CD4-positive, alpha-beta T cell treated with Interleukin-21 for 1 hour (primary cell): Measurements from ENCODE around the gene SLAMF7.

Experiments
- DNase-seq: peaks from one replicate; pipeline ENCODE4 v3.0.0-alpha.2; 2020

The SLAMF7 gene

DNA sequence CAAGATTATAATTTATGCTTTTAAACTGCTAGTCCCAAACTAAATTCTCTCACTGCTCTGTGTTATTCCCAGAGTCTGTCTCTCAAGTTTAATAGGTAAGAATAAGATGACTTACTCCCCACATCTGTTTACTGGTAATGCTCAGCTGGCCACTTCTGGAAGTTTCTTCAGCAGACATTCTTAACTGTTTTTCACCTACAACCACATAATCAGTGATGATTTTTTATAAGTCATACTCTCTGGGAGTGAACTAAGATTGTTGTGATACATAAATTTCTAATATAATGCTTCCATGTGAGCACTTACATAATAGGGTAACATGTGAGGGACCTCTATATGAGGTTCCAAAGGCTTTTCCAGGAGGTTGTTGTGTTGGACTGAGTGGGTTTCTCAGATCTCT is 8.7 kb downstream of the SLAMF7 start:
- DNase-seq: no peak

DNA sequence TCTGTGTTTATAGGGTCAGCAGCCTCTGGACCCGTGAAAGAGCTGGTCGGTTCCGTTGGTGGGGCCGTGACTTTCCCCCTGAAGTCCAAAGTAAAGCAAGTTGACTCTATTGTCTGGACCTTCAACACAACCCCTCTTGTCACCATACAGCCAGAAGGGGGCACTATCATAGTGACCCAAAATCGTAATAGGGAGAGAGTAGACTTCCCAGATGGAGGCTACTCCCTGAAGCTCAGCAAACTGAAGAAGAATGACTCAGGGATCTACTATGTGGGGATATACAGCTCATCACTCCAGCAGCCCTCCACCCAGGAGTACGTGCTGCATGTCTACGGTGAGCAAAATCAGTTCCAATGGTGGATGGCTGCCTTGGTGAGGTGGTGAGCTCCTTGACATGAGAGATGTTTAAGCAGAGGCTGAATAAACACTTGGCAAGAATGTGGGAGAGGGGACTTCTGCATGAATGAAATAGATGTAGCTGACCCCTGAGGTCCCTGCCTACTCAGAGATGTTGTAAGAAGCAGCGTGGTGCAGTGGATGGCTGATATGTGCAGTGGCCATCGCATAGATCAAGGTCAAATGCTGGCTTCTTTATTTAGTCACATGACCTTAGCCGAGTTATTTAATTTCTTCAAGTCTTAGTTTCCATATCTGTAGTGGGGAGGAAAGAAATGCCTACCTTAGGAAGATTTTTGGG is 9.3 kb downstream of the SLAMF7 start:
- DNase-seq: no peak

DNA sequence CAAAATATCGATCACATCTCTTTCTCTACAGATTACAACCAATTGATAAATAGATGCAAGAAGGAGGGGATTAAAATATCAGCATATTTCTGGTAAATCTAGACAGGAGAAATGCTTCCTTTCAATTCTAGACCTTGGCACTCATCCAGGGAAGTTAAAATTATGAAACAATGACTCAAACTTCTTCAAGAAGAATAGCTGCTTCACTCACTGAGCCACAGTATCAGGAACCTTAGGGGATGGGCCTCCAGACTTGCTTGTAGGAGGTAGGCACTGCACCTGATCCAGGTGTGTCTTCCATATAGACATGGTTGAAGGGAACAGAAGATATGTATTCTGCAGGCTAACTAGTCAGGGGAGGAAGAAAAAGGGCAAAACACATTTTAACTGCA is 9.8 kb downstream of the SLAMF7 start:
- no peak for DNase-seq

DNA sequence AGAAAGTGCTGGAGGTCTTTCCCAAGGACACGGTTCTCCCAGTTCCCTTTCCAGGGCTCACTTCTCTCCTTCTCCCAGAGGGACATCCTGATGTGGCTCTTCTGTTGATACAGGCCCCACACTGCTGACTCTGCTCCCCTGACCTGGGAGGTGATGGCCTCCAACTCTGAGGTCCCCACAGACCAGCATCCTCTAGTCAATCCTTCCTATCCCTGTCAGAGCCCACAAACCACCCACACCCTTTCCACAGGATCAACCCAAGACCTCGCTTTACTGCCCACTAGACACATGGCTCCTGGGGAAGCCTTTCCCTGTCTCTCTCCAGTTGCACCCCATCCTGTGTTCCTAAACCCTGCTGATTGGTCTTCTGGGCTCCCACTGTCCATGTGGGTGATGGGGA is 11.6 kb downstream of the SLAMF7 start:
- no peak for DNase-seq

DNA sequence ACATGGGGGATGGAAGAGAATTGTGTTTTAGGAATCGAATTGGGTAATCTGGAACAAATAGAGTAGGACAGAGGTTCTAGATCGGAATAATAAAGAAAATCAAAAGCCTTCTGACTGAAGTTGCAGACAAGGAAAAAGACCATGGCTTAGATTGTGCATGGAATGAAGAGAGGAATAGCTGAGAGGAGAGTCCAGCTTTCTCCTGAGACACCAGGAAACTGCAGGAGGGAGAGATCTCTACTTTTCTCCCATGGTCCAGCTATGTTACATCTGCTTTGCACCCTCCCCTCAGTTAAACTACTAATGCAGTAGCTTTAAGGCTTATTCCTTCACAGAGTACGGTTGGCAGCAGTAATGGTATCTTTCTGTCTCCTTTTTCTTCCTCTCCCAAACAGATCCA is 13.4 kb downstream of the SLAMF7 start:
- no peak for DNase-seq

DNA sequence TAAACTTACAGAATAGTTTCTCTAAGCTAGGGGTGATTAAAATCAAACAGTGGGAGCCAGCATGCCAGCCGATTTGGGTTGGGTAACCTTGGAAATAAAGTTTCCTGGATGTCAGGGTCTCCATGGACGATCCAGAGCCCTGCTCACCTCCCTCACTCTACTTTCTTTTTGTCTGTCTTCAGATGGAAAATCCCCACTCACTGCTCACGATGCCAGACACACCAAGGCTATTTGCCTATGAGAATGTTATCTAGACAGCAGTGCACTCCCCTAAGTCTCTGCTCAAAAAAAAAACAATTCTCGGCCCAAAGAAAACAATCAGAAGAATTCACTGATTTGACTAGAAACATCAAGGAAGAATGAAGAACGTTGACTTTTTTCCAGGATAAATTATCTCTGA is 13.9 kb downstream of the SLAMF7 start:
- DNase-seq: no peak

DNA sequence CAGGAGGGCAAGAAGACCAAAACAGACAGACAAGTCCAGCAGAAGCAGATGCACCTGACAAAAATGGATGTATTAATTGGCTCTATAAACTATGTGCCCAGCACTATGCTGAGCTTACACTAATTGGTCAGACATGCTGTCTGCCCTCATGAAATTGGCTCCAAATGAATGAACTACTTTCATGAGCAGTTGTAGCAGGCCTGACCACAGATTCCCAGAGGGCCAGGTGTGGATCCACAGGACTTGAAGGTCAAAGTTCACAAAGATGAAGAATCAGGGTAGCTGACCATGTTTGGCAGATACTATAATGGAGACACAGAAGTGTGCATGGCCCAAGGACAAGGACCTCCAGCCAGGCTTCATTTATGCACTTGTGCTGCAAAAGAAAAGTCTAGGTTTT is 14.5 kb downstream of the SLAMF7 start:
- no peak for DNase-seq

DNA sequence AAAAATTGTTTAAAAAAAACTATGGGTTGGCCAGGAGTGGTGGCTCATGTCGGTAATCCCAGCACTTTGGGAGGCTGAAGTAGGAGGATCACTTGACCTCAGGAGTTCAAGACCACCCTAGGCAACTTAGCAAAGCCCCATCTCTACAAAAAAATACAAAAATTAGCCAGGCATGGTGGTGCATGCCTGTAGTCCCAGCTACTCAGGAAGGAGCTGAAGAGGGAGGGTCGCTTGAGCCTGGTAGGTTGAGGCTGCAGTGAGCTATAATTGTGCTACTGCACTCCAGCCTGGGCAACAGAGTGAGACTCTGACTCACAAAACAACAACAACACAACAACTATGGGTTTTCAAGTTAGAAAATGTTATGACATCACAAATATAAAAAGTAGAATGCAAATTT is 16.4 kb downstream of the SLAMF7 start:
- DNase-seq: no peak

DNA sequence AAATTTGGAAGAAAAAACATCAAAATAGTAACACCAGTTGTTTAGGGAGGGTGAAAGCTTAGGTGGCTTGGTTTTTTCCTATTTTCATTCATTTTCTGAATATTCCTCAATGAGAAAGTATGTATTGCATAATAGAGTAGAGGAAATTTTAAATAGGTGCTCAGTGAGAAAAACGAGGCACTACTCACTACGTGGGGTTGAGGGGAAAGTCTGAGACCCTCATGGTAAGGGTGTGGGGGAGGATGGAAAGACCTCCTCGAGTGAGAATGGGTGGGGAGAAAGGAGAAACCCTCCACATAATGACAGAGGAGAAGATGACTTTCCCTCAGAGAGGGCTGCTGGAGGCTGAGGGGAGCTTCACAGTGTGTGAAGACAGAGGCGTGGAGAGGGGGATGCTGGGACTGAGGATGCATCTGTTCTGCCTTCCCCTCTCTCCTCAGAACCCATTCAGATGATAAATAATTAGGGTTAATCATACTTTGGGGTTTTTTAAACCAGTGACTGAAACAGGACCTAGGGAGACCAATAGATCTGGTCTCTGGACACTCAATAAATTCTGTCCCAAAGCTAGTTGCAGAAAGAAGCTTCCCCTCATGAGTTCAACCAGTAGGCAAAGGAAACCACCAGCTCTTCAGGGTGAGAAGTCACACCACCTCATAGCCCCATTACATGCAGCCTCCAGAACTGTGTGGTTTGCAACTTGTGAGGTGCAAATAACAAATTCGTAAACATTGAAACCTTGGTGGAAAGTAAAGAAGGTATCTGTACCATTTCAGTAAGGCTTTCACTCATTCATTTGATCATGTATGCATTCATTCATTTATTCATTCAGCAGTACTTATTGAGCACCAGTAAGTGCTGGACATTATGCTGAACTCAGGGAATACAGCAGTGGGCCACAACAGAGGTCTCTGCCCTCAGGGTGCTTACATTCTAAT is 17.1 kb downstream of the SLAMF7 start:
- DNase-seq: peak; percentile 64

DNA sequence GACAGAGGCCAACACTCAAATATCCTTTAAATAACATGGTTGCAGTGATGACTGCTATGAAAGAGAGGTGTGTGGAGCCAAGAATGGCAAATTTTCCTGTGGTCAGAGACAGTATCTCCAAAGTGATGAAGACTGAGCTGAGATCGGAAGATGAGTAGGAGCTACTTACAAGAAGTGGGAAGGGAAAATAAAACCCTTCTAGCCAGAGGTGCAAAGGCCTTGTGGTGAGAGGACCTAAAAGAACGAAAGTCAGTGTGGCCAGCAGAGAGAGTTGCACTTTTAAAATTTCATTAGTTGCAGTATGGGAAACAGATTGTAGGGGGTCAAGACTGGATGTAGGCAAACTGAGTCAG is 17.8 kb downstream of the SLAMF7 start:
- no peak for DNase-seq

DNA sequence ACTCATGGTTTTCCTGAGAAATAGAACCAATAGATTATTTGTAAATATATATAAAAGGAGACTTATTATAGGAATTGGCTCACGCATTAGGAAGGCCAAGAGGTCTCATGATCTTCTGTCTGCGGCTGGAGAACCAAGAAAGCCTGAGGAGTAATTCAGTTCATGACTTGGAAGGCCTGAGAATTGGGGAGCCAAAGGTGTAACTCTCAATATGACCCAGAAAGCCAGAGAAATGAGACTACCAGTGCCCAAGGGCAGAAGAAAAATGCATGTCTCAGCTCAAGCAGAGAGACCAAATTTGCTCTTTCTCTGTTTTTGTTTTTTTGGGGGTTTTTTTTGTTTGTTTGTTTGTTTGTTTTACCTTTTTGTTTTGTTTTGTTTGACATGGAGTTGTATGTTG is 19.5 kb downstream of the SLAMF7 start:
- DNase-seq: no peak

DNA sequence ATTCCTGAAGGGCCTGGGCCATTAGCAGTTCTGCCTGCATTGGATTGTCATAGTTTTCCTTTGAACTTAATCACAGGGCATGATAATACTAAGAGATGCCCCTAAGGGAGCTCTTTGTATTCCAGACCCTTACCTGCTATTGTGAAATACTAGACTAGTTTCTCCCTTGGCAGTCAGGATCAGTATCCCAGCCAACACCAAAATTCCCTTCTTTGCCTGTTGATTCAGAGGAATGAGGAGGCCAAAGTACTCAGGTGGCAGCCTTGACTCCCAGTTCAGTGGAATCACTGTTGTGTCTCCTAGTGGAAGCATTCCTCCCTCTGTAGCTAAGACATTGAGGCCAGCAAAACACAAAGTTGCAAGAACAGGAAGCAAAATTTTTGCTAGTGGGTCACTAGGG is 20.7 kb downstream of the SLAMF7 start:
- DNase-seq: no peak

DNA sequence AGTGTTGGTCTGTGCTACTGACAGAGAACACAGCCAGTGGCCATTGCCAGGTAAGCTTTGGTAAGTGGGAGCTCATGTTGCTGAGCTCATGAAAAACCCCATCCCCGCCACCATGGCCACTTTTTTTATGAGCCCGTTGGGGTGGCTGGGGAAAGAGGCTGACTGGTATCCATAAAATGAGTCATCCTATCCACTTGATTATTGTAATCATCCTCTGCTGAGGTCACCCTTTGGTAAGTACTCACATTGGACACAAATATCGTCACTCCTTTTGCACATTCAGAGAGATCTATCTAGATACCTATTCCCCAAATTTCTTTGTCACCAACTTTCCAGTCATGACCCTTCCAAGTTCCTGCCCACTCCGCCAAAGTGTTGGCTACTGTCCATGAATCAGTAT is 22.0 kb downstream of the SLAMF7 start:
- DNase-seq: no peak

DNA sequence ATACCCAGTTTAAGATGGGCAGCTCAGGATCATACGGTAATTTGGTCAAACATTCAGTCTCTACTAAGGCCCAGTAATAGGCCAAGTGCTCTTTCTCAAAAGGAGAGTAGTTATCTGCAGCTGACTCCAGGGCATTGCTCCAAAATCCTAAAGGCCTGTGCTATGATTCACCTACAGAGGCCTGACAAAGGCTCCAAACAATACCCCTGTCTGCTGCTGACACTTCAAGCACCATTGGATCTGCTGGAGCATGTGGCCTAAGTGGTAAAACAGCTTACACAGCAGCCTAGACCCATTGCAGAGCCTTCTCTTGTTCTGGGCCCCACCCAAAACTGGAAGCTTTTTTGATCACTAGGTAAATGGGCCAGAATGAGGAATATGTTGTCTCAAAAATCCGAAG is 22.8 kb downstream of the SLAMF7 start:
- no peak for DNase-seq

DNA sequence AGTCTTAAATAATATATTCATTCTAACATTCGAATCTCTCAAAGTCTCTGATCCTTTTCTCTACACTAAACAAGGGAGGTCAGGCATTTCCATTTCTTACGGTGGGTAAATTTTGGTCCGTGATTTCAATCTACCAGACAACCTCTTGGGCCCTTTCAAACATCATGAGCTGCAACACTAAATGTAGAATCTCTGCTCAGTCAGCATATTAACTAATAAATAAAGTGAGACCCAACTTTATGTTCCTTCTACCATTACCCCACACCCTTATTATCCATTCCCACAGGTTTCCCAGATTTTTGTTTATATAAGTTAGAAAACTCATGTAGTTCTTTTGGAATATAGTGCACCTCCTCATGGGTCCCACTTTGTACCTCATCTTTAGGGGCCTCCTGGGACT is 24.9 kb downstream of the SLAMF7 start:
- DNase-seq: no peak

DNA sequence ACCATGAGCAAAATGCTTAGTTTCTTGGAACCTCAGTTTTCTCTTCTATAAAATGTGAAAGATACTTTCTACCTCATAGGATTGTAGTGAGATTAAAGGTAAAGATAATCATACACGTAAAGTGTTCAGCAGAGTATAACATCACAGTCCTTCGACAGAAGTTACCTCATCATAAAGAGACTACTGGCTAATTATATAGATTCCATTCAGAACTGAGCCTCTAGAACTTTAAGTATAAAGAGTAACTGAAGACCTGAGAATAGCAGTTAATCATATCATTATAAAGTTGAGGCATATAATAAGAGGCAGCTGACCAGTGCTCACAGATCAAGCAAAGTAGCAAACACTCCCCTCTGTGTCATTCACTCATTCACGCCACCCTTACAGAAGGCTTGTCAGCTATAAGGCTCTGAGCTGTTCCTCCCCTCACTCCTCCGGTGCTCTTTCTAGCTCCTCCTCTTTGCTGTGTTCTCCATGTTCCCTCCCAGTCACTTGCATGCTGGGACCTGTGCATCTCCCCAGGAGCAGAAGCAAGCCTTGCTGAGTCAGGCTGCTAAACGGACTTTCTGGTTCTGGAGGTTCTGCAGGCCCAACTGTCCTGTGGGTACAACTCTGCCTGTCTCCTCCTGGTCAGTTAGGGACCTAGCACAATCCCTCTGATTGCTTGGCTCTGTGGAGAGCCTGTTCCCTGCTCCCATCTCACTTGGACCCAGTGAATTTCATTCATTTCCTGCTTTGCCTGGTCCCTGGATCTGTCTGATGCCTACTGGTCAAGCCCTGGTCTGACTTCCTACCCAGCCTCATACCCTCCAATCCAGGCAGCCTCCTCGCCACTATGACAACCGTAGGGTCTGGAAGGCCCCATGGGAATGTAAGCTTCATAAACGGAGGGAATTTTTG is 28.6 kb downstream of the SLAMF7 start:
- peak; percentile 34 for DNase-seq

DNA sequence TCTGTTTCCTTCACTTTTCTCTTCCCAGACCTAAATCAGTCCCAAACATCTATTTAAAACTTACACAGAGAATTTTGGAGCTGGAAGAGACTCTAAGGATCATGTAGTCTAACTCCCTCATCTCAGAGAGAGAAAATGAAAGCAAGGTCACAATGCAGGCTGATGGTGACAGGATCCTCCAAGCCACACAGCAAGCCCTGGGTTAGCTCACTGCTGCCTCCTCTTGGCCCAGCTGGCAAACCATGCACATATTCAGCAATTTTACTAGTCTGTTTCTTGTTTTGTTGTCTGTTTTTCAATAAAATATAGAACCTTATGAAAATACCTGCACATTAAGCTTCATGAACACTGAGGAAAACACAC is 29.2 kb downstream of the SLAMF7 start:
- DNase-seq: peak; percentile 90

DNA sequence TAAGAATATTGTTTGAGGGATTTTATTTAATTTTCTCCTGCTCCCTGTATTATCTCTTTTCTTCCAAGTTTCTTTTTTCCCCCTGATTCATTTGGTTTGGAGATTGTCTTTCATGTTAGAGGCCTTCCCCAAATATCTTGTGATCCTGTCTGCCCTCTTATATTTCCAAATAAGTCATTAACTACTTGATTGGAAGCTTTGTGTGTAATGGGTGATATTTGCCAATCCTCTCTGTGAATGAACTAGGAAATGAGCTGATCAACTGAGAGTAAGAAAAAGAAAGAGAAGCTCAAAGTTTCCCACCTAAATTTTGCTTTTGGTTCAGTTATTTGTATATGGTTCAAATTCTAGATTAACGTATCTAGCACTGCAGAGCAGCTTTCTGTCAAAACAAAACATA is 33.3 kb downstream of the SLAMF7 start:
- no peak for DNase-seq

DNA sequence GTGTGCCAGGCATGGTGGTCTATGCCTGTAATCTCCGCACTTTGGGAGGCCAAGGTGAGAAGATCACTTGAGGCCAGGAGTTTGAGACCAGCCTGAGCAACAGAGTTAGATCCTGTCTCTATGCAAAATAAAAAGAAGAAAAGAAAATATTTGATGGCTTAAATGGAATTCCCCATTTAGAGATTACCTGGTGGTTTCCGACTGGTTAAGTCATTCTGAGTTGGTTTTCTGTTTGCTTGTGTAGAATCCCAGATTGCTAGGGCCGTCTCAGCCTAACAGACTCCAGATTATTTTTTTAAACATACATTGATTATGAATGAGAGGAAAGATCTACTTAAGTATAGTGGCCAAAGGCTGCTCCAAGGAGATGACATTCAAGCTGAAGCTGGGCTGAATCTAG is 34.0 kb downstream of the SLAMF7 start:
- DNase-seq: no peak

DNA sequence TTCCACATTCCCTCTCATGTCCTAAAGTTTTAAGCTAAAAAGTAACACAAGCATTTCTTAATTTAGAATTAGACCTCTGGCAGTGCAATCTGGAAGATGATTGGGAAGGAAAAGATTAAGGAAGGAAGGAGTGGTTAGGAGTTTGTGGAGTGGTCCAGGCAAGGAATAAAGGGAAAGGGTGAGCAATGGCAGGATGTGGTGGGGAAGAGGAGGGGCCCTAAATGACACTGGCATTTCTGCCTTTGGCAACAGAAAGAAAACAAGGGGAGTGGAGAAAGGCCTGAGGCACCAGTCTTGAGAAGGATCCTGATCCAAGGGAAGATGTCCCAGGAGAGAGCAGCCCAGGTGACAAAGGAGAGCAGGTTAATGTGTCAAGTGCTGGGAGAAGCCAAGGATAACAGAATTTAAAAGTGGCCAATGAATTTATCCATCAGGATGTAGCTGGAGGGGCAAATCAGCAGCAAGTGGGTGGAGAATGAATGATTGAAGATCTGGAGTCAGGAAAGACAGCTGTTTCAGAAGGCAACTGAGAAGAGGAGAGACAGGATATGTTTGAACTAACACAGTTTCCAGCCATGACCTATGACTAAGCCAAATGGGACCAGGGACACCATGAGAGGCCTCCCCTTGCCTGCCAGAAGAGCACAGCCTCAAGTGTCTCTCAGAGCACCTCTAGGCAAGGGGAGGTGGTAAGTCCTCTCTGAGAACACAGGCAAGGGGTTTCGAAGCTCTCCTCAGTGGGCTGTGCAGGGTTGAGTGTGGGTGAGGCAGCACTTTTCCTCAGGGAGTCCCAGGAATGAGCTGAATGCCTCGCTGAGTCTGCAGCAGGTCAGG is 36.1 kb downstream of the SLAMF7 start:
- no peak for DNase-seq

DNA sequence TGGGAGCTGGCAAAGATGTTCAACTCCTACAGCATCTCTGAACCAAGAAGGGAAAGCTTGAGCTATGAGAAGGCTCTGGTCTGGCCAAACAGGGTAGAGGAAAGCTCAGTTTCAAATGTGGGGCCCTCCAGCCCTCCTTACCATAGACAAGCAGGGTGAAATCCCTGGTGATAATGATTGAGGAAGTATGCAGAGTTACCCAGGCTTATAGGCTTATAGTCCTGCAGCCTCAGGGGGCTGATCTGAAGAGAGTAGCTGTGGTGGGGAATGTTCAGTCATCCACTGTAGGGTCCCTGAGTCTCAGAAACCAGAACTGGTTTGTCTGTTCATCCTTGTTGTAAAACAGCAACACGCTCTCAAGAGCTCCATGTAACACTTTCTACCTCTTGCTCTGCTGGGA is 37.1 kb downstream of the SLAMF7 start:
- no peak for DNase-seq

DNA sequence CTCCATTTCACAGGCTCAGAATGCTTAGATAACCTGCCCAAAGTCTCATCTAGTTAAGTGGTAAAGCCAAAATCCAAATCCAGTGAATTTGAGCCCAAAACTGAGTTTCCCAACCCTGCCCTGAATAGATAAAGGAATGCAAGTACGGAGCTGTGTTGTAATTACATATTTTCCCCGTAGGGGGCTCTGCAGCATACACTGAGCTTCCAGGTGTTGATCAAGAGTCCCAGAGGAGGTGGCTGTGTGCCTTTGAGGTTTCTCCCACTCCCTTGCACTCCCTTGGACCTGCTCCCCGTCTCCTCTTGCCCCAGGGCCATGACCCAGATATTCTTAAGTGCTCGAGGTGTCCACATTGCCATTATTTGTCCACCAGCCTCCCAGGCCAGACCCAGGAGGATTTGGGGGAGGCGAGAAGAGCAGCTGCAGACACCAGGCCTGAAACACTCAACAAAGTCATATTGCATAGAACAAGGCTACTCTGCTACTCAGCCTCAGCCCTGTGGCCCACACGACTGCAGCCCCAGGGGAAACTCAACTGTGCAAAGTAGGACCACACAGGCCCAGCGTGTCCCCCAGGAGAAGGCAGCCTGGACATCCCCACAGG is 38.5 kb downstream of the SLAMF7 start:
- peak; percentile 78 for DNase-seq
